Motor neuron (in vitro differentiated cells): ENCODE measurements around the gene CFAP20DC. TPM values are rescaled to one million over a fixed set of nuclear protein-coding genes. Genes with fewer than 3 reads are reported as not detected.
"Not testable (repeated sequence)": the region's sequence is repeated elsewhere in the genome, so short reads cannot be mapped to it uniquely, and the experiment has no call there.

Experiments used
- ATAC-seq, 8 experiments: fragments of 200-7000 bp; cut with Tn5 transposase; replicated peaks in 6 of 8; 2 replicates each; pipeline ENCODE4 v1.8.0; 2021; ENCODE audit warnings: mild to moderate bottlenecking in 8 of 8, moderate library complexity in 8 of 8
- H3K27ac ChIP-seq, 2 donors: fragments of 250-450 bp; sonication (Bioruptor Pico); 2 replicates each; pipeline ENCODE4 v1.9.0; 2021; ENCODE audit warnings: antibody characterized with exemption in 2 of 2, mild to moderate bottlenecking in 2 of 2, moderate library complexity in 1 of 2
- H3K4me1 ChIP-seq, 2 donors: fragments of 250-450 bp; sonication (Bioruptor Pico); replicated peaks in 1 of 2; 2 replicates each; pipeline ENCODE4 v1.6.1; 2021; ENCODE audit warnings: antibody characterized with exemption in 2 of 2, mild to moderate bottlenecking in 2 of 2, moderate library complexity in 1 of 2
- H3K4me3 ChIP-seq, 5 donors: fragments of 250-450 bp; sonication (Bioruptor Pico); 2 replicates each; pipeline ENCODE4 v1.9.0; 2021; ENCODE audit warnings: antibody characterized with exemption in 5 of 5, mild to moderate bottlenecking in 5 of 5, moderate library complexity in 4 of 5
- WGBS, 10 experiments: fragments of 450-650 bp; shearing (Covaris generic); methylation state at CpG; one replicate each; pipeline ENCODE4 v1.0.0; 2022; 5-methylcytosine and 5-hydroxymethylcytosine counted together
- in situ Hi-C, 9 experiments: fragments of 400-800 bp; cut with MboI; loops; one replicate each; pipeline ENCODE4 v1.15.0; 2021; ENCODE audit warnings: low sequenced_read_pairs in 9 of 9, low pct_unique_long_range_greater_than_20kb in 2 of 9; ENCODE audit not compliant: unreplicated experiment in 9 of 9
- total RNA-seq, 8 experiments: library from RNA; unstranded; fragments of 300-600 nt; gene quantifications; 2 replicates each; pipeline versions ENCODE4 v1.2.3 to v1.2.4, GENCODE V29; 2022

Gene CFAP20DC
- total RNA-seq, 8 experiments from 2014 or later: 1.1 to 8.7 (median 3.0) TPM

- Histone ChIP-seq H3K27ac (no peak overlapping the region), H3K4me1 (no peaks in the 10 kb centered on the region), H3K4me3 (no peak overlapping the region)
- 20 to 100% (median 50%) methylated on average over 1 to 2 of the region's 2 CpGs; no CpG with 5 or more reads in 1 of the 10 experiments for WGBS, 10 experiments
- ATAC-seq: no peak
- in situ Hi-C loops: no loop called here
These were observed 345.1 kb downstream of the CFAP20DC start for GRCh38 chr3:58704745-58705144.

GRCh38 chr3:58704304-58704703, 345.5 kb downstream of the CFAP20DC start:
- WGBS, 10 experiments: 50 to 100% (median 92%) methylated on average over 1 to 2 of the region's 2 CpGs; no CpG with 5 or more reads in 5 of the 10 experiments
- H3K4me3 ChIP-seq, in situ Hi-C loops, ATAC-seq, H3K27ac ChIP-seq, H3K4me1 ChIP-seq: not testable (repeated sequence)

GRCh38 chr3:58698246-58698645, 351.6 kb downstream of the CFAP20DC start:
- in situ Hi-C loops: no loop called here
- Histone ChIP-seq H3K27ac (no peak overlapping the region), H3K4me1 (no peaks in the 10 kb centered on the region), H3K4me3 (no peak overlapping the region)
- no peak for ATAC-seq

DNA sequence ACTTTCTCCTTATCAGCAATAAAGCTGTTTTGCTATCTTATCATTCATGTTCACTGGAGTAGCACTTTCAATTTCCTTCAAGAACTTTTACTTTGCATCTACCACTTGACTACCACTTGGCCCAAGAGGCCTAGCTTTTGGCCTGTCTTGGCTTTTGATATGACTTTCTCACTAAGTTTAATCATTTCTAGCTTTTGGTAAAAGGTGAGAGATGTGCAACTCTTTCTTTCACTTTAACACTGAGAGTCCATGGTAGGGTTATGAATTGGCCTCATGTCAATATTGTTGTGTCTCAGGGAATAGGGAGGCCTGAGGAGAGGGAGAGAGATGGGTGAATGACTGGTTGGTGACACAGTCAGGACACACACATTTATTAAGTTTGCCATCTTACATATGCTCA, 352.3 kb downstream of the CFAP20DC start:
- ATAC-seq: no peak
- no peak overlapping the region for H3K4me3 ChIP-seq
- in situ Hi-C loops: no loop called here
- H3K4me1 ChIP-seq: no peaks in the 10 kb centered on the region
- H3K27ac ChIP-seq: no peak overlapping the region

GRCh38 chr3:58696813-58697212, 353.0 kb downstream of the CFAP20DC start:
- H3K27ac ChIP-seq, H3K4me3 ChIP-seq, in situ Hi-C loops, H3K4me1 ChIP-seq, ATAC-seq: not testable (repeated sequence)
- whole genome bisulfite sequencing, 10 experiments: 21 to 100% (median 54%) methylated on average over 1 to 3 of the region's 3 CpGs; no CpG with 5 or more reads in 1 of the 10 experiments

GRCh38 chr3:58696093-58696492, 353.7 kb downstream of the CFAP20DC start:
- Histone ChIP-seq H3K4me3 (no peak overlapping the region), H3K4me1 (no peaks in the 10 kb centered on the region), H3K27ac (no peak overlapping the region)
- in situ Hi-C loops: no loop called here
- 0 to 71% (median 40%) methylated on average over 1 of the region's 1 CpG; no CpG with 5 or more reads in 3 of the 10 experiments for WGBS, 10 experiments
- no peak for ATAC-seq

- H3K4me1 ChIP-seq, H3K4me3 ChIP-seq, ATAC-seq, in situ Hi-C loops, H3K27ac ChIP-seq: not testable (repeated sequence)
- WGBS, 10 experiments: 0 to 100% (median 59%) methylated on average over 1 to 4 of the region's 4 CpGs
These were observed 354.5 kb downstream of the CFAP20DC start for GRCh38 chr3:58695284-58695683.

DNA sequence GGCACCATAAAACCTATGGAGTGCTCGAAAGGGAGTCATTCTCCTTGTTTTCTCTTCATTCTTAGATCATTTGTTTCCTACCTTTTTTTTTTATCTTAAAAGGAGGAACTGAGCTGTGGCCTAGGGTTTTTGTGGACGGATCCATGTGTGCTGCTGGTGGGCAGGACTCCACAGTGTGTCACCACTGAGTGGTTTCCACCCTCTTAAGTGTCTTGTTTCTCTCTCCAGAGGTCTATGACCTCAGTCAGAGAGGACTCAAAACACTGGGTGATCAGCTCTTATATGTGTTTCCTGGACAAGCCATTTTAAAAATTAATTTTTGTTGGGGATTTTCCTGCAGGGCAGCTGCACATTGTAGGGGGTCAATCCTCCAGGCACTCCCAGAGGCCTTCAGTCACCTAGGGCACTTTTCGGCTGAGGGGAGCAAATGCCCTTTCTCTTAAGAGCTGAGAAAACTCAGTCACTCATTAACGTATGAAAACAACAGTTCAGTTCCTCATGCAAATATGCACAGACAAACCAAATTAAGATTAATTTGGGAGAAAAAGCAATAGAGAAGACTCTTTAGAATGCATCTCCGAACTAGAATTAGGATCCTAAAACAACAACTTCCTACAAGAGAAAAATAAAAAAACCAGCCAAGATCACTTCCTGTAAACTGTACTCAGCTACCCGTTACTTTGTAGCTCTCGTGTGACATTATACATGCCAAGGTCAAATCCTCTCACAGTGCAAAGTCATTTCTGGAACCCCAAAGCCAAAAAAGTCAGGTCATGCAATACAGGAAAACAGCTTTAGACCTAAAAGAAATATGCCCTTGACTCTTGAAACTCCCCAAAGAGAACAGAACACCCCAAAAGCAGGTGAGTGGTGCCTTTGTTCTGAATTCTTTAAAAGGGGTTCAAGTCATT, 355.6 kb downstream of the CFAP20DC start:
- 26 to 86% (median 61%) methylated on average over 1 to 7 of the region's 7 CpGs for WGBS, 10 experiments
- no peak overlapping the region for H3K4me3 ChIP-seq
- H3K4me1 ChIP-seq: no peaks in the 10 kb centered on the region
- in situ Hi-C loops: no loop called here
- peak in 2 of 8 experiments; percentile 76 to 90 for ATAC-seq
- no peak overlapping the region for H3K27ac ChIP-seq

DNA sequence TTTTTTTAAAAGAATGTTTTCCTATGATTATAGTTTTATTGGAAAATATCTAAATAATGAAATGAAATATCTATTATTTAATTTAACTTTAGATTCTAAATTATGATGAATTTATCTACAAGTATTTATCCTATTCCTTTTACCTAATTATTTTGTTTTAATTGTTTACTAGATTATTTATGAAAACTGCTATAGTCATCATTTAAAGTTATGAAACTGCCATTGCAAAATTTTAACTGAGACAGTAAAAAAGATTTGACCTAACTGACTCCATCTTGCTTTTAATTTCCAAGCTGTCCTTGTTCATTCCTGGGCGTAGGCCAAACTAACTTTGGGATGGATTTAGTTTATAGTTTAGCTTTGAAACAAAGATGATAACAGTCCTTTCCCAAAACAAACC, 357.3 kb downstream of the CFAP20DC start:
- in situ Hi-C loops: no loop called here
- no peak overlapping the region for H3K4me3 ChIP-seq
- WGBS, 10 experiments: 31 to 100% (median 84%) methylated on average over 1 of the region's 1 CpG; no CpG with 5 or more reads in 2 of the 10 experiments
- ATAC-seq: no peak
- no peak overlapping the region for H3K27ac ChIP-seq
- no peaks in the 10 kb centered on the region for H3K4me1 ChIP-seq
